HG02642 (cell line): Measurements from ENCODE around the gene ZMYND19.
"Not testable (repeated sequence)": the region's sequence is repeated elsewhere in the genome, so short reads cannot be mapped to it uniquely, and the experiment has no call there.

Experiments
- ATAC-seq: cut with Tn5 transposase; IDR thresholded peaks from one replicate; pipeline ENCODE4 v1.9.1; 2021; ENCODE audit warnings: mild to moderate bottlenecking; ENCODE audit not compliant: unreplicated experiment, poor library complexity

The ZMYND19 gene

GRCh38 chr9:137614631-137615386 lies 24.5 kb upstream of the ZMYND19 start:
- no peak for ATAC-seq

GRCh38 chr9:137613738-137614523 lies 23.6 kb upstream of the ZMYND19 start:
- no peak for ATAC-seq

- no peak for ATAC-seq
Measured at GRCh38 chr9:137613259-137613658, 22.9 kb upstream of the ZMYND19 start.

GRCh38 chr9:137612741-137613142 lies 22.4 kb upstream of the ZMYND19 start:
- no peak for ATAC-seq

- ATAC-seq = no peak
Measured at GRCh38 chr9:137611623-137612609, 21.6 kb upstream of the ZMYND19 start.

GRCh38 chr9:137610944-137611343 lies 20.6 kb upstream of the ZMYND19 start:
- no peak for ATAC-seq

GRCh38 chr9:137607141-137607857 lies 17.0 kb upstream of the ZMYND19 start:
- ATAC-seq = no peak

- ATAC-seq = no peak
Measured at GRCh38 chr9:137606734-137607138, 16.4 kb upstream of the ZMYND19 start.

GRCh38 chr9:137606005-137606621 lies 15.8 kb upstream of the ZMYND19 start:
- peak; percentile 13 for ATAC-seq

- ATAC-seq = peak; percentile 73
Measured at GRCh38 chr9:137605121-137606004, 15.1 kb upstream of the ZMYND19 start, which contains the start of gene ARRDC1. ARRDC1 (plus strand) TSS chr9:137605686; CDS start chr9:137605718, 32 bp downstream.

GRCh38 chr9:137604345-137605086 lies 14.2 kb upstream of the ZMYND19 start:
- no peak for ATAC-seq

- no peak for ATAC-seq
Measured at GRCh38 chr9:137603879-137604278, 13.6 kb upstream of the ZMYND19 start.

GRCh38 chr9:137602661-137603060 lies 12.3 kb upstream of the ZMYND19 start:
- ATAC-seq = no peak

GRCh38 chr9:137598943-137599342 lies 8.6 kb upstream of the ZMYND19 start:
- ATAC-seq = no peak

GRCh38 chr9:137596577-137596976 lies 6.3 kb upstream of the ZMYND19 start:
- not testable (repeated sequence) for ATAC-seq

GRCh38 chr9:137593176-137593575 lies 2.9 kb upstream of the ZMYND19 start:
- no peak for ATAC-seq

GRCh38 chr9:137592767-137593166 lies 2.5 kb upstream of the ZMYND19 start:
- no peak for ATAC-seq

- no peak for ATAC-seq
Measured at GRCh38 chr9:137590123-137590468, 216 bp downstream of the ZMYND19 start.
